ENCODE measurements around the gene CYB5R4.

- TF ChIP-seq CTCF (IDR thresholded peaks at IDR 0.05 in 8 of 11, conservative IDR thresholded peaks at IDR 0.05 in 3 of 11), result no peak
- no peak for TF ChIP-seq POLR2A (IDR thresholded peaks at IDR 0.05)
Measured at GRCh38 chr6:84013931-84014330, 154.4 kb downstream of the CYB5R4 start.
